HCT116 (cell line): Measurements from ENCODE around the gene RBPJ. TPM values are rescaled to one million over a fixed set of nuclear protein-coding genes. Genes with fewer than 3 reads are reported as not detected.

Experiments used
- ATAC-seq: fragments of 200-7000 bp; cut with Tn5 transposase; 2 replicates; pipeline ENCODE4 v1.9.1; 2020; ENCODE audit warnings: mild to moderate bottlenecking, moderate library complexity
- BruUV-seq: library from RNA; stranded (reverse); fragments of 400-500 nt; replicated peaks from 2 replicates; lab custom pipeline; 2021; lab: Mats Ljungman, UMichigan
- CTCF ChIA-PET: fragments of 300-600 bp; sonication (Branson Sonifier 250); formaldehyde crosslinking; loops from one replicate; lab custom pipeline; 2021; ENCODE audit warnings: antibody characterized with exemption; lab: Charles Lee
- POLR2A ChIA-PET: fragments of 300-600, 350-600 bp; sonication (Branson Sonifier 250); formaldehyde crosslinking; loops from one replicate; lab custom pipeline; 2021; ENCODE audit warnings: antibody characterized with exemption; lab: Charles Lee
- RAD21 ChIA-PET, 2 experiments: fragments of 300-600 bp; sonication (Branson Sonifier 250); formaldehyde crosslinking; loops; one replicate each; lab custom pipeline; 2023; ENCODE audit warnings: low total read pairs in 2 of 2; ENCODE audit not compliant: uncharacterized antibody in 2 of 2, unreplicated experiment in 2 of 2, low non-redundant PET in 1 of 2; lab: Charles Lee
- DNase-seq: peaks from one replicate; pipeline ENCODE4 v3.0.0-alpha.2; 2010; ENCODE audit warnings: low read depth, low spot score
- H2AFZ ChIP-seq: fragments of 200-600 bp; shearing (Covaris generic), sonication (generic); 2 replicates; pipeline ENCODE4 v1.6.1; 2017; ENCODE audit warnings: low read depth, mixed run types, mixed read lengths, antibody characterized with exemption, low read length; ENCODE audit not compliant: poor library complexity, severe bottlenecking
- H3K27ac ChIP-seq: 2 replicates; pipeline ENCODE4 v1.5.1; 2012; ENCODE audit warnings: low read depth, low read length
- H3K27me3 ChIP-seq: fragments of 200-600 bp; sonication (generic); 2 replicates; pipeline ENCODE4 v1.6.1; 2016; ENCODE audit warnings: mixed run types, low read length, mixed read lengths; ENCODE audit not compliant: insufficient read depth
- H3K36me3 ChIP-seq, 2 experiments: fragments of 200-500 bp in 1 of 2; fragments of 200-600 bp in 1 of 2; sonication (Bioruptor generic) in 1 of 2; sonication (generic) in 1 of 2; 2 replicates each; pipeline versions ENCODE4 v1.5.1 to v1.6.1; 2014 to 2016; ENCODE audit warnings: low read length in 2 of 2, inconsistent platforms in 1 of 2, mixed read lengths in 1 of 2, mixed run types in 1 of 2; ENCODE audit not compliant: insufficient read depth in 2 of 2, control insufficient read depth in 1 of 2
- H3K4me1 ChIP-seq, 2 experiments: fragments of 200-600 bp in 1 of 2; sonication (generic) in 1 of 2; 2 replicates each; pipeline versions ENCODE4 v1.5.1 to v1.6.1; 2012 to 2017; ENCODE audit warnings: low read length in 2 of 2, inconsistent platforms in 1 of 2, mild to moderate bottlenecking in 1 of 2, mixed read lengths in 1 of 2, mixed run types in 1 of 2, moderate library complexity in 1 of 2; ENCODE audit not compliant: insufficient read depth in 2 of 2, control insufficient read depth in 1 of 2
- H3K4me2 ChIP-seq: fragments of 200-600 bp; sonication (generic); 2 replicates; pipeline ENCODE4 v1.6.1; 2017; ENCODE audit warnings: mixed run types, low read length, mixed read lengths
- H3K4me3 ChIP-seq, 2 experiments: fragments of 200-600 bp in 1 of 2; sonication (generic) in 1 of 2; replicated peaks in 1 of 2; 2 replicates each; pipeline ENCODE4 v1.5.1; 2011 to 2016; ENCODE audit warnings: low read length in 2 of 2, control low read depth in 1 of 2, low read depth in 1 of 2, mild to moderate bottlenecking in 1 of 2, mixed read lengths in 1 of 2, mixed run types in 1 of 2
- H3K79me2 ChIP-seq: fragments of 200-600 bp; sonication (generic); 2 replicates; pipeline ENCODE4 v1.6.1; 2017; ENCODE audit warnings: mild to moderate bottlenecking, mixed run types, low read length, moderate library complexity, mixed read lengths; ENCODE audit not compliant: insufficient read depth
- H3K9ac ChIP-seq: fragments of 200-600 bp; sonication (generic); 2 replicates; pipeline ENCODE4 v1.6.1; 2016; ENCODE audit warnings: low read length, mixed read lengths
- H3K9me2 ChIP-seq: fragments of 200-600 bp; sonication (generic), shearing (Covaris generic); 2 replicates; pipeline ENCODE4 v1.6.1; 2017; ENCODE audit warnings: mixed run types, mild to moderate bottlenecking, moderate library complexity; ENCODE audit not compliant: insufficient read depth
- H3K9me3 ChIP-seq, 2 experiments: fragments of 200-500 bp in 1 of 2; fragments of 200-600 bp in 1 of 2; sonication (Bioruptor generic) in 1 of 2; sonication (generic) in 1 of 2; 2 replicates each; pipeline ENCODE4 v1.6.1; 2014 to 2017; ENCODE audit warnings: low read length in 2 of 2, mixed read lengths in 2 of 2, inconsistent platforms in 1 of 2, low read depth in 1 of 2, mild to moderate bottlenecking in 1 of 2, mixed run types in 1 of 2, moderate library complexity in 1 of 2; ENCODE audit not compliant: control insufficient read depth in 1 of 2, insufficient read depth in 1 of 2
- H4K20me1 ChIP-seq: fragments of 200-600 bp; sonication (generic), shearing (Covaris generic); 2 replicates; pipeline ENCODE4 v1.6.1; 2017; ENCODE audit warnings: mixed run types, mild to moderate bottlenecking, moderate library complexity; ENCODE audit not compliant: insufficient read depth
- CEBPB ChIP-seq: IDR thresholded peaks from 2 replicates; pipeline ENCODE4 v1.6.1; 2012; ENCODE audit warnings: low read depth
- EGR1 ChIP-seq: IDR thresholded peaks from 2 replicates; pipeline ENCODE4 v1.6.1; 2012; ENCODE audit warnings: low read depth
- EZH2 ChIP-seq: fragments of 200-600 bp; sonication (generic); IDR thresholded peaks from 2 replicates; pipeline ENCODE4 v1.6.1; 2017; ENCODE audit warnings: antibody characterized with exemption, mixed run types
- JUND ChIP-seq: IDR thresholded peaks from 2 replicates; pipeline ENCODE4 v1.6.1; 2012
- MAX ChIP-seq: IDR thresholded peaks from 2 replicates; pipeline ENCODE4 v1.6.1; 2012
- POLR2AphosphoS5 ChIP-seq: IDR thresholded peaks from 2 replicates; pipeline ENCODE4 v1.6.1; 2011; ENCODE audit warnings: mild to moderate bottlenecking, low read depth, low read length, moderate library complexity
- RAD21 ChIP-seq: IDR thresholded peaks from 2 replicates; pipeline ENCODE4 v1.6.1; 2012; ENCODE audit warnings: low read depth, mild to moderate bottlenecking
- SIN3A ChIP-seq: IDR thresholded peaks from 2 replicates; pipeline ENCODE4 v1.6.1; 2012; ENCODE audit warnings: low read depth
- TCF7L2 ChIP-seq: IDR thresholded peaks from 2 replicates; pipeline ENCODE4 v1.7.0; 2011; ENCODE audit warnings: borderline replicate concordance, inconsistent platforms; ENCODE audit not compliant: insufficient read depth, insufficient read length; ENCODE audit errors: extremely low read depth
- YY1 ChIP-seq: IDR thresholded peaks from 2 replicates; pipeline ENCODE4 v1.6.1; 2011; ENCODE audit warnings: low read length, low read depth, moderate library complexity, mild to moderate bottlenecking; ENCODE audit not compliant: insufficient replicate concordance; ENCODE audit errors: extremely low read depth
- ZFX ChIP-seq: fragments of 450-650 bp; IDR thresholded peaks from 2 replicates; pipeline ENCODE4 v1.6.1; 2017
- intact Hi-C: fragments of 100-400 bp; cut with micrococcal nuclease; formaldehyde crosslinking; loops from 2 replicates; pipeline ENCODE4 v1.10.0; 2022
- total RNA-seq: library from RNA; stranded (reverse); gene quantifications from one replicate; pipeline ENCODE4 v1.2.1, GENCODE V29; 2021; ENCODE audit not compliant: unreplicated experiment
- TF ChIP-seq, protein P1 (sequence below): IDR thresholded peaks from 2 replicates; pipeline ENCODE4 v1.6.1; 2012
- TF ChIP-seq, protein P2 (sequence below): IDR thresholded peaks from 2 replicates; pipeline ENCODE4 v1.6.1; 2012; ENCODE audit warnings: low read depth

The RBPJ gene
- total RNA-seq, 1 experiment from 2014 or later: 72.7 TPM

- H3K9me3 ChIP-seq: no peaks in the 10 kb centered on the region
- H3K27ac ChIP-seq: no peak overlapping the region
- no peak for ATAC-seq
- H3K79me2 ChIP-seq: peaks cover 86% of the 10 kb centered on the region
- H3K4me2 ChIP-seq: no peak overlapping the region
- TF ChIP-seq RAD21: no peak
- TF ChIP-seq, protein P1, sequence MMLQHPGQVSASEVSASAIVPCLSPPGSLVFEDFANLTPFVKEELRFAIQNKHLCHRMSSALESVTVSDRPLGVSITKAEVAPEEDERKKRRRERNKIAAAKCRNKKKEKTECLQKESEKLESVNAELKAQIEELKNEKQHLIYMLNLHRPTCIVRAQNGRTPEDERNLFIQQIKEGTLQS: no peak
- TF ChIP-seq JUND: no peak
- TF ChIP-seq, protein P2, sequence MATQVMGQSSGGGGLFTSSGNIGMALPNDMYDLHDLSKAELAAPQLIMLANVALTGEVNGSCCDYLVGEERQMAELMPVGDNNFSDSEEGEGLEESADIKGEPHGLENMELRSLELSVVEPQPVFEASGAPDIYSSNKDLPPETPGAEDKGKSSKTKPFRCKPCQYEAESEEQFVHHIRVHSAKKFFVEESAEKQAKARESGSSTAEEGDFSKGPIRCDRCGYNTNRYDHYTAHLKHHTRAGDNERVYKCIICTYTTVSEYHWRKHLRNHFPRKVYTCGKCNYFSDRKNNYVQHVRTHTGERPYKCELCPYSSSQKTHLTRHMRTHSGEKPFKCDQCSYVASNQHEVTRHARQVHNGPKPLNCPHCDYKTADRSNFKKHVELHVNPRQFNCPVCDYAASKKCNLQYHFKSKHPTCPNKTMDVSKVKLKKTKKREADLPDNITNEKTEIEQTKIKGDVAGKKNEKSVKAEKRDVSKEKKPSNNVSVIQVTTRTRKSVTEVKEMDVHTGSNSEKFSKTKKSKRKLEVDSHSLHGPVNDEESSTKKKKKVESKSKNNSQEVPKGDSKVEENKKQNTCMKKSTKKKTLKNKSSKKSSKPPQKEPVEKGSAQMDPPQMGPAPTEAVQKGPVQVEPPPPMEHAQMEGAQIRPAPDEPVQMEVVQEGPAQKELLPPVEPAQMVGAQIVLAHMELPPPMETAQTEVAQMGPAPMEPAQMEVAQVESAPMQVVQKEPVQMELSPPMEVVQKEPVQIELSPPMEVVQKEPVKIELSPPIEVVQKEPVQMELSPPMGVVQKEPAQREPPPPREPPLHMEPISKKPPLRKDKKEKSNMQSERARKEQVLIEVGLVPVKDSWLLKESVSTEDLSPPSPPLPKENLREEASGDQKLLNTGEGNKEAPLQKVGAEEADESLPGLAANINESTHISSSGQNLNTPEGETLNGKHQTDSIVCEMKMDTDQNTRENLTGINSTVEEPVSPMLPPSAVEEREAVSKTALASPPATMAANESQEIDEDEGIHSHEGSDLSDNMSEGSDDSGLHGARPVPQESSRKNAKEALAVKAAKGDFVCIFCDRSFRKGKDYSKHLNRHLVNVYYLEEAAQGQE: no peak
- TF ChIP-seq, all 23 proteins: peak for 0
- no peak overlapping the region for H3K4me3 ChIP-seq
- BruUV-seq: no TSS peak
- H4K20me1 ChIP-seq: peaks cover 14% of the 10 kb centered on the region
- ChIA-PET POLR2A (no interaction called here), RAD21 (no interaction called here), CTCF (interaction anchor here (1.0 kb wide), 1 partner anchor 45 kb away, joined by 3 read pairs; no protein-coding TSS in a partner anchor)
- intact Hi-C loops: no loop called here
- H3K9ac ChIP-seq: no peak overlapping the region
- H2AFZ ChIP-seq: no peak overlapping the region
- H3K4me1 ChIP-seq: peaks cover 0 to 3% of the 10 kb centered on the region in 2 experiments; a peak in 1 of 4 replicates
- H3K27me3 ChIP-seq: no peaks in the 10 kb centered on the region
- H3K9me2 ChIP-seq: no peaks in the 10 kb centered on the region
- no peak for DNase-seq
- H3K36me3 ChIP-seq: no peaks in the 10 kb centered on the region
These were observed 48.3 kb downstream of the RBPJ start for GRCh38 chr4:26369132-26369531.

DNA sequence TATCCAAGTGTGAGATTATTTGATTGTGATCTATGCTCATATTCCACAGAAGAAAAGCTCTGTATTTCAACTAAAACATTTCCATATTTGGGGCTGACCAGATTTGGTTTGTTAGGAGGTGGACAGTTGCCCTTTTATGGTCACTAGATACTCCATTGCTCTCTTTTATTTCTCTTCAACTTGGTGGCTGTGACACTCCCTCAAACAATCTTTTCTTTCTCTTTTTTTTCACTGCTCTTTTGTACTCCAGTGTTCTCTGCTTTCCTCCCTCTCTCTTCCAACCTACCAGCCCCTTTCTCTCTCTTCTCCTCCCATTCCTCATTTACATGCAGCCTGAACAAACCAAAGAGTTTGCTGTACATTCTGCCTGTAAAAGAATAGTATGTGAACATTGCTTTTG is 48.8 kb downstream of the RBPJ start:
- no peak overlapping the region for H3K4me3 ChIP-seq
- no peak overlapping the region for H3K9ac ChIP-seq
- RAD21 ChIA-PET: no interaction called here
- H3K4me1 ChIP-seq: peaks cover 0 to 3% of the 10 kb centered on the region in 2 experiments; a peak in 1 of 4 replicates
- H3K27me3 ChIP-seq: no peaks in the 10 kb centered on the region
- no peaks in the 10 kb centered on the region for H3K9me2 ChIP-seq
- H3K27ac ChIP-seq: no peak overlapping the region
- DNase-seq: no peak
- ATAC-seq: no peak
- POLR2A ChIA-PET: no interaction called here
- H2AFZ ChIP-seq: no peak overlapping the region
- H3K4me2 ChIP-seq: no peak overlapping the region
- no peaks in the 10 kb centered on the region for H3K9me3 ChIP-seq
- intact Hi-C loops: no loop called here
- H4K20me1 ChIP-seq: peaks cover 12% of the 10 kb centered on the region
- CTCF ChIA-PET: interaction anchor here (1.0 kb wide), 1 partner anchor 45 kb away, joined by 3 read pairs; no protein-coding TSS in a partner anchor
- no peaks in the 10 kb centered on the region for H3K36me3 ChIP-seq
- peaks cover 84% of the 10 kb centered on the region for H3K79me2 ChIP-seq
- no TSS peak for BruUV-seq
- TF ChIP-seq, protein P2: no peak
- TF ChIP-seq MAX (no peak), YY1 (no peak), SIN3A (no peak), EGR1 (no peak), CEBPB (no peak), JUND (no peak), TCF7L2 (no peak), ZFX (no peak), RAD21 (no peak), EZH2 (no peak), POLR2AphosphoS5 (no peak)
